ENCODE measurements around the gene RPUSD1. TPM values are rescaled to one million over a fixed set of nuclear protein-coding genes. Genes with fewer than 3 reads are reported as not detected.

RPUSD1 gene
- total RNA-seq, 4 donors from 2014 or later, result 20.3 to 33.3 (median 24.9) TPM

GRCh38 chr16:802914-803753, 15.0 kb upstream of the RPUSD1 start:
- no peak overlapping the region for H3K27ac ChIP-seq
- DNase-seq, result no peak
- H3K4me1 ChIP-seq, result peaks cover under 1 to 28% (median 2%) of the 10 kb centered on the region in 3 donors
- no peak overlapping the region for H3K4me3 ChIP-seq
- intact Hi-C loops (cut with DNase I), result no loop called here
- H3K36me3 ChIP-seq, result no peaks in the 10 kb centered on the region
- 78 to 80% methylated on average over 5 to 12 of the region's 33 CpGs for WGBS, 2 donors
- TF ChIP-seq POLR2A (IDR thresholded peaks at IDR 0.05) (no peak), CTCF (IDR thresholded peaks at IDR 0.05) (no peak)
- H3K27me3 ChIP-seq, result peaks cover 10 to 74% (median 23%) of the 10 kb centered on the region in 4 donors
- no peaks in the 10 kb centered on the region for H3K9me3 ChIP-seq

GRCh38 chr16:802461-802860, 14.3 kb upstream of the RPUSD1 start:
- intact Hi-C loops (cut with DNase I), result no loop called here
- Histone ChIP-seq H3K36me3 (no peaks in the 10 kb centered on the region), H3K9me3 (no peaks in the 10 kb centered on the region), H3K27ac (no peak overlapping the region), H3K4me3 (no peak overlapping the region), H3K27me3 (peaks cover 10 to 81% (median 23%) of the 10 kb centered on the region in 4 donors), H3K4me1 (peaks cover 0 to 25% (median 0%) of the 10 kb centered on the region in 3 donors)
- WGBS, 2 donors, result 67% methylated on average over 1 of the region's 7 CpGs; no CpG with 5 or more reads in 1 of the 2 donors
- TF ChIP-seq CTCF (IDR thresholded peaks at IDR 0.05) (no peak), POLR2A (IDR thresholded peaks at IDR 0.05) (no peak)
- DNase-seq, result no peak

GRCh38 chr16:801584-802363, 13.6 kb upstream of the RPUSD1 start:
- H3K4me1 ChIP-seq, result peaks cover 0 to 21% (median 0%) of the 10 kb centered on the region in 3 donors
- H3K27ac ChIP-seq, result no peak overlapping the region
- TF ChIP-seq CTCF (IDR thresholded peaks at IDR 0.05) (no peak), POLR2A (IDR thresholded peaks at IDR 0.05) (no peak)
- DNase-seq, result no peak
- intact Hi-C loops (cut with DNase I), result no loop called here
- peaks cover 10 to 88% (median 23%) of the 10 kb centered on the region in 4 donors for H3K27me3 ChIP-seq
- no peaks in the 10 kb centered on the region for H3K9me3 ChIP-seq
- no peaks in the 10 kb centered on the region for H3K36me3 ChIP-seq
- 20% methylated on average over 1 of the region's 22 CpGs; no CpG with 5 or more reads in 1 of the 2 donors for WGBS, 2 donors
- H3K4me3 ChIP-seq, result no peak overlapping the region

DNA sequence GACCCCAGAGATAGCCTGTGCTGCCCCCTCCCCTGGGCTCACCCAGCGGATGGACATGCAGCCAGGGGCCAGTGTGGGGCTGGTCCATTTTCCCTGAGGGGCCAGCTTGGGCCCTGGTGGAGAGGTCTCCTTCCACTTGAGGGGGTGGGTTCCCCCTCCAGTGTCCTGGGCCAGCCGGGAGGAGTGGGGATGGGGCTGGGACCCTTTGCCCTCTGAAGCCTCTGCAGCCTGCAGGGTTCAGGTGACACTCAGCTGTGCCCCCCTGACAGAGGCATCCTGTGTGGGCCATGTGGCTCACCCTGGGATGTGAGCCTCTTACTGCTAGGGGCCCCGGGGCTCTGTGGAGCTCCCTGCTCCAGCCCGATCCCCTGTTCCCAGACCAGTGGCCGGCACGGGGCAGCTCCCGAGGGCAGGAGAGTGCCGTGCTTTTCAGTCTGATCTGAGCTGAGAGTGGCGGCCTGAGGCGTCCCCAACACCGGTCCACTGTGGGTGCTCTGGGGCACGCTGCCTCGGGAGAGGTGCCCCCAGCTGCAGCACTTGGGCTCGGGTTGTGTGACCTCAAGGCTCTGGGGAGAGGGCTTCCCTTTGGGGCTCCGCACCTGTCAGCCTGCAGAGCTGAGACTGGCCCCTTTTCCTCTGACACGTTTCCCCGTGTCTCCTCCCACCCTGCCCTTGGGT, 12.8 kb upstream of the RPUSD1 start:
- intact Hi-C loops (cut with DNase I), result no loop called here
- DNase-seq, result no peak
- WGBS, 2 donors, result no CpG with 5 or more reads among the region's 17 CpGs
- Histone ChIP-seq H3K4me3 (no peak overlapping the region), H3K4me1 (peaks cover 0 to 16% (median 0%) of the 10 kb centered on the region in 3 donors), H3K27me3 (peaks cover 10 to 94% (median 23%) of the 10 kb centered on the region in 4 donors), H3K27ac (no peak overlapping the region), H3K9me3 (no peaks in the 10 kb centered on the region), H3K36me3 (no peaks in the 10 kb centered on the region)
- TF ChIP-seq POLR2A (IDR thresholded peaks at IDR 0.05) (no peak), CTCF (IDR thresholded peaks at IDR 0.05) (no peak)

All from esophagus squamous epithelium (tissue), 5 donors.